Hepatocyte (in vitro differentiated cells): Measurements from ENCODE around the gene MBP.

Experiments
- CTCF ChIP-seq: fragments of 200-600 bp; sonication (generic); IDR thresholded peaks from 2 replicates; pipeline ENCODE4 v1.5.1; 2016; ENCODE audit warnings: antibody characterized with exemption, mild to moderate bottlenecking; ENCODE audit not compliant: poor library complexity
- EZH2 ChIP-seq: fragments of 200-600 bp; sonication (generic); IDR thresholded peaks from 2 replicates; pipeline ENCODE4 v1.6.1; 2016; ENCODE audit warnings: antibody characterized with exemption, mild to moderate bottlenecking, borderline replicate concordance
- EZH2phosphoT487 ChIP-seq: fragments of 200-600 bp; sonication (generic); IDR thresholded peaks from one replicate; pipeline ENCODE4 v1.6.1; 2018; ENCODE audit warnings: antibody characterized with exemption, mild to moderate bottlenecking, low read depth, moderate library complexity; ENCODE audit not compliant: unreplicated experiment, severe bottlenecking

DNA sequence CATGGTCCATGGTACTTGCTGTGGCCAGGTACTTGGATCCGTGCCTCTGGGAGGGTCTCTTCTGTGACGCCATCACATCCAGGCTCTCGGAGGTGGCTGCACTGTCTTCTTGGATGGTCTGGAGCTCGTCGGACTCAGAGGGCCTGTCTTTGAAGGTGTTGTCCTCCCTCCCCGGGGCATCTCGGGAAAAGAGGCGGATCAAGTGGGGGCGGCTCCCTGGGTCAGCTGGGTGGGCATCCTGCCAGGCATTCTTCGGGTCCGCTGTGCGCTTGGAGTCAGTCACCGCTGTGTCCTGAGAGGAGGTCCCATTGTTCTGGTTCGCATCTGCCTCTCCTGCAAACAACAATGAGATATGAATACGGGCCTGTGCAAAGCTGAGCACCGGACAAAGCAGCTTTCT, 115.6 kb downstream of the MBP start:
- TF ChIP-seq EZH2phosphoT487 (no peak), CTCF (no peak), EZH2 (no peak)
